Cerebellar cortex (tissue), 1 donor: ENCODE measurements around the gene RERG.

ENCODE experiments used
- DNase-seq: peaks from one replicate; pipeline ENCODE4 v3.0.0-alpha.2; 2015; ENCODE audit warnings: low spot score

RERG gene

GRCh38 chr12:15186597-15186996 is 34.6 kb downstream of the RERG start:
- DNase-seq: no peak

- DNase-seq: no peak
These were observed 36.7 kb downstream of the RERG start for GRCh38 chr12:15184484-15184883.

GRCh38 chr12:15183821-15184220 is 37.4 kb downstream of the RERG start:
- no peak for DNase-seq

- no peak for DNase-seq
These were observed 40.1 kb downstream of the RERG start for GRCh38 chr12:15181017-15181683.

- DNase-seq: no peak
These were observed 40.9 kb downstream of the RERG start for GRCh38 chr12:15180325-15180724.

- DNase-seq: no peak
These were observed 41.5 kb downstream of the RERG start for GRCh38 chr12:15179672-15180071.

- no peak for DNase-seq
These were observed 48.1 kb downstream of the RERG start for GRCh38 chr12:15173142-15173541.

- DNase-seq: no peak
These were observed 49.0 kb downstream of the RERG start for GRCh38 chr12:15172060-15172822.

GRCh38 chr12:15171012-15171655 is 50.1 kb downstream of the RERG start:
- DNase-seq: no peak

- no peak for DNase-seq
These were observed 53.1 kb downstream of the RERG start for GRCh38 chr12:15168026-15168678.

GRCh38 chr12:15165012-15165659 is 56.1 kb downstream of the RERG start:
- DNase-seq: no peak

- no peak for DNase-seq
These were observed 57.9 kb downstream of the RERG start for GRCh38 chr12:15163030-15163976.

- DNase-seq: no peak
These were observed 63.1 kb downstream of the RERG start for GRCh38 chr12:15158083-15158482.

- no peak for DNase-seq
These were observed 63.9 kb downstream of the RERG start for GRCh38 chr12:15157269-15157671.

- no peak for DNase-seq
These were observed 65.9 kb downstream of the RERG start for GRCh38 chr12:15155271-15155670.

GRCh38 chr12:15154103-15154502 is 67.1 kb downstream of the RERG start:
- DNase-seq: no peak

- DNase-seq: no peak
These were observed 68.3 kb downstream of the RERG start for GRCh38 chr12:15152868-15153267.

- peak; percentile 6 for DNase-seq
These were observed 68.8 kb downstream of the RERG start for GRCh38 chr12:15152456-15152855.

GRCh38 chr12:15151161-15152091 is 69.8 kb downstream of the RERG start:
- DNase-seq: peak; percentile 15

- no peak for DNase-seq
These were observed 74.6 kb downstream of the RERG start for GRCh38 chr12:15146585-15146984.
